Measurements from ENCODE around the gene RALGPS1.
A peak's percentile ranks its signal among the peaks of the same experiment; 100 is the strongest.

RALGPS1 gene

GRCh38 chr9:126975327-126976220, 61.0 kb downstream of the RALGPS1 start:
- H3K36me3 Mint-ChIP-seq: peaks cover 19% of the 10 kb centered on the region
- no peak overlapping the region for H3K27ac Mint-ChIP-seq
- H3K27me3 Mint-ChIP-seq: no peaks in the 10 kb centered on the region
- no peaks in the 10 kb centered on the region for H3K9me3 Mint-ChIP-seq
- ATAC-seq (ENCODE audit: low read depth): no peak
- H3K4me3 Mint-ChIP-seq: no peak overlapping the region
- peaks cover 2% of the 10 kb centered on the region for H3K4me1 Mint-ChIP-seq
- no peak for DNase-seq (ENCODE audit: low spot score in 2 of 2)

- H3K36me3 Mint-ChIP-seq: peaks cover 16% of the 10 kb centered on the region
- H3K27me3 Mint-ChIP-seq: no peaks in the 10 kb centered on the region
- DNase-seq (ENCODE audit: low spot score in 2 of 2) (no peak), ATAC-seq (ENCODE audit: low read depth) (no peak)
- no peak overlapping the region for H3K27ac Mint-ChIP-seq
- H3K4me3 Mint-ChIP-seq: no peak overlapping the region
- H3K4me1 Mint-ChIP-seq: peaks cover 9% of the 10 kb centered on the region
- H3K9me3 Mint-ChIP-seq: peaks cover 2% of the 10 kb centered on the region
Measured at GRCh38 chr9:126979461-126979860, 64.9 kb downstream of the RALGPS1 start.

- ATAC-seq (ENCODE audit: low read depth) (no peak), DNase-seq (ENCODE audit: low spot score in 2 of 2) (no peak)
- Mint-ChIP-seq H3K27ac (no peak overlapping the region), H3K27me3 (no peaks in the 10 kb centered on the region), H3K4me3 (no peak overlapping the region), H3K36me3 (peaks cover 16% of the 10 kb centered on the region), H3K9me3 (peaks cover 2% of the 10 kb centered on the region), H3K4me1 (peaks cover 9% of the 10 kb centered on the region)
Measured at GRCh38 chr9:126980231-126980630, 65.6 kb downstream of the RALGPS1 start.

- peaks cover 15% of the 10 kb centered on the region for H3K36me3 Mint-ChIP-seq
- no peak overlapping the region for H3K27ac Mint-ChIP-seq
- DNase-seq (ENCODE audit: low spot score in 2 of 2): no peak
- H3K4me3 Mint-ChIP-seq: no peak overlapping the region
- H3K27me3 Mint-ChIP-seq: no peaks in the 10 kb centered on the region
- peaks cover 15% of the 10 kb centered on the region for H3K4me1 Mint-ChIP-seq
- peaks cover 2% of the 10 kb centered on the region for H3K9me3 Mint-ChIP-seq
- no peak for ATAC-seq (ENCODE audit: low read depth)
Measured at GRCh38 chr9:126981218-126981617, 66.6 kb downstream of the RALGPS1 start.

GRCh38 chr9:126982215-126983002, 67.8 kb downstream of the RALGPS1 start:
- no peak for DNase-seq (ENCODE audit: low spot score in 2 of 2)
- Mint-ChIP-seq H3K27ac (no peak overlapping the region), H3K27me3 (no peaks in the 10 kb centered on the region), H3K4me1 (peaks cover 23% of the 10 kb centered on the region), H3K36me3 (peaks cover 13% of the 10 kb centered on the region), H3K4me3 (no peak overlapping the region), H3K9me3 (peaks cover 2% of the 10 kb centered on the region)
- no peak for ATAC-seq (ENCODE audit: low read depth)

GRCh38 chr9:126983767-126984166, 69.2 kb downstream of the RALGPS1 start:
- DNase-seq (ENCODE audit: low spot score in 2 of 2): no peak
- H3K27ac Mint-ChIP-seq: no peak overlapping the region
- H3K9me3 Mint-ChIP-seq: peaks cover 2% of the 10 kb centered on the region
- ATAC-seq (ENCODE audit: low read depth): no peak
- H3K36me3 Mint-ChIP-seq: peaks cover 19% of the 10 kb centered on the region
- H3K27me3 Mint-ChIP-seq: peaks cover 4% of the 10 kb centered on the region
- H3K4me1 Mint-ChIP-seq: peaks cover 32% of the 10 kb centered on the region
- no peak overlapping the region for H3K4me3 Mint-ChIP-seq

- ATAC-seq (ENCODE audit: low read depth) (no peak), DNase-seq (ENCODE audit: low spot score in 2 of 2) (no peak)
- Mint-ChIP-seq H3K4me3 (no peak overlapping the region), H3K4me1 (peaks cover 37% of the 10 kb centered on the region), H3K27ac (no peak overlapping the region), H3K36me3 (peaks cover 27% of the 10 kb centered on the region), H3K27me3 (peaks cover 4% of the 10 kb centered on the region), H3K9me3 (peaks cover 2% of the 10 kb centered on the region)
Measured at GRCh38 chr9:126984969-126985368, 70.4 kb downstream of the RALGPS1 start.

- ATAC-seq (ENCODE audit: low read depth) (peak; percentile 97), DNase-seq (ENCODE audit: low spot score in 2 of 2) (peak; percentile 58 to 75)
- peaks cover 2% of the 10 kb centered on the region for H3K9me3 Mint-ChIP-seq
- peak overlapping the region; percentile 79 for H3K27ac Mint-ChIP-seq
- H3K4me3 Mint-ChIP-seq: peak overlapping the region; percentile 60
- peaks cover 5% of the 10 kb centered on the region for H3K27me3 Mint-ChIP-seq
- peaks cover 37% of the 10 kb centered on the region for H3K36me3 Mint-ChIP-seq
- H3K4me1 Mint-ChIP-seq: peaks cover 37% of the 10 kb centered on the region
Measured at GRCh38 chr9:126985870-126986498, 71.4 kb downstream of the RALGPS1 start.

GRCh38 chr9:126986506-126986951, 71.9 kb downstream of the RALGPS1 start:
- peak overlapping the region; percentile 79 for H3K27ac Mint-ChIP-seq

GRCh38 chr9:126988857-126989256, 74.3 kb downstream of the RALGPS1 start:
- DNase-seq (ENCODE audit: low spot score in 2 of 2): no peak
- Mint-ChIP-seq H3K27ac (no peak overlapping the region), H3K9me3 (peaks cover 4% of the 10 kb centered on the region), H3K4me3 (no peak overlapping the region), H3K36me3 (peaks cover 45% of the 10 kb centered on the region), H3K27me3 (peaks cover 5% of the 10 kb centered on the region), H3K4me1 (peaks cover 32% of the 10 kb centered on the region)
- ATAC-seq (ENCODE audit: low read depth): no peak

More at GRCh38 chr9:126986506-126986951, 71.9 kb downstream of the RALGPS1 start:
- Mint-ChIP-seq H3K4me3 (no peak overlapping the region), H3K4me1 (peaks cover 37% of the 10 kb centered on the region), H3K36me3 (peaks cover 39% of the 10 kb centered on the region), H3K9me3 (peaks cover 2% of the 10 kb centered on the region), H3K27me3 (peaks cover 5% of the 10 kb centered on the region)
- DNase-seq (ENCODE audit: low spot score in 2 of 2): no peak
- no peak for ATAC-seq (ENCODE audit: low read depth)

- Mint-ChIP-seq H3K4me1 (peaks cover 30% of the 10 kb centered on the region), H3K36me3 (peaks cover 47% of the 10 kb centered on the region), H3K27me3 (peaks cover 5% of the 10 kb centered on the region), H3K27ac (no peak overlapping the region), H3K4me3 (no peak overlapping the region), H3K9me3 (peaks cover 4% of the 10 kb centered on the region)
- DNase-seq (ENCODE audit: low spot score in 2 of 2) (no peak), ATAC-seq (ENCODE audit: low read depth) (no peak)
Measured at GRCh38 chr9:126989847-126990842, 75.6 kb downstream of the RALGPS1 start.

GRCh38 chr9:126991183-126991582, 76.6 kb downstream of the RALGPS1 start:
- Mint-ChIP-seq H3K4me3 (no peak overlapping the region), H3K27me3 (peaks cover 5% of the 10 kb centered on the region), H3K36me3 (peaks cover 47% of the 10 kb centered on the region), H3K27ac (no peak overlapping the region), H3K9me3 (peaks cover 4% of the 10 kb centered on the region), H3K4me1 (peaks cover 24% of the 10 kb centered on the region)
- DNase-seq (ENCODE audit: low spot score in 2 of 2): no peak
- ATAC-seq (ENCODE audit: low read depth): no peak

- Mint-ChIP-seq H3K36me3 (peaks cover 46% of the 10 kb centered on the region), H3K4me1 (peaks cover 14% of the 10 kb centered on the region), H3K27ac (no peak overlapping the region), H3K27me3 (peaks cover 5% of the 10 kb centered on the region), H3K9me3 (peaks cover 4% of the 10 kb centered on the region), H3K4me3 (no peak overlapping the region)
- DNase-seq (ENCODE audit: low spot score in 2 of 2) (no peak), ATAC-seq (ENCODE audit: low read depth) (no peak)
Measured at GRCh38 chr9:126992427-126992826, 77.8 kb downstream of the RALGPS1 start.
